Measurements from ENCODE around the gene PPP1R3E. TPM values are rescaled to one million over a fixed set of nuclear protein-coding genes. Genes with fewer than 3 reads are reported as not detected.

PPP1R3E gene
- total RNA-seq, 1 experiment from 2014 or later: 7.8 TPM

DNA sequence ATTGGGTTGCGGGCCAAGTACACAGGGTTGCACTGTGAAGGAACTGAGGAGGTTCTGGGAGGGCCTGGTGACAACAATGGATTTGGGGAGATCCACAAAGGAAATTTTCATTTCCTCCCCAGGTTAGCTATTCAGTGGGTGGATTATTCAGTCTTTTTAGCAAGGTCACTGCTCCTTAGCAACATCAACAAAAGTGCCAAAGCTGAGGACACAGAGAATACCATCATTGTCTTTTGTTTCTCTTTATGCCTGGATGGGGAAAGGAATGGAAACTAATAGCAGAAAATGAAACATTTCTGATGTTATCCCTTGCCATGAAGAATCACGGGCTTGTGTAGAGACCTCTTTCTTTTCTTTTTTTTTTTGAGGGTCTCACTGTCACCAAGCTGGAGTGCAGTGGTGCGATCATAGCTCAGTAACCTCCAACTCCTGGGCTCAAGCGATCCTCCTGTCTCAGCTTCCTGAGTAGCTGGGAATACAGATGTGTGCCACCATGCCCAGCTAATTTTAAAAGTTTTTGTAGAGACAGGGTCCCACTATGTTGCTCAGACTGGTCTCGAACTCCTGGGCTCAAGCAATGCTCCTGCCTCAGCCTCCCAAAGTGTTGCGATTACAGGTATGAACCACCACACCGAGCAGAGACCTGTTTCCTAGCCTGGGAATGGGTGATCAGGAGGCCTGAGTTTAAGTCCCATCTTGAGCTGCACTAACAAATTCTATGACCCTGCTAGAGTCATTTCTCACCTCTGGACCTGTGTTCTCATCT lies 6.5 kb downstream of the PPP1R3E start:
- intact Hi-C loops (cut with micrococcal nuclease): no loop called here
- BruUV-seq (replicated peaks): no TSS peak
- no peaks in the 10 kb centered on the region for H3K27me3 Mint-ChIP-seq (ENCODE audit: insufficient read depth, unreplicated experiment)
- H3K9me3 Mint-ChIP-seq (ENCODE audit: unreplicated experiment): no peaks in the 10 kb centered on the region
- H3K36me3 Mint-ChIP-seq (ENCODE audit: insufficient read depth, unreplicated experiment): peaks cover 5% of the 10 kb centered on the region
- DNase-seq (ENCODE audit: unreplicated experiment): no peak
- H3K4me1 Mint-ChIP-seq (ENCODE audit: insufficient read depth, unreplicated experiment): peaks cover 20% of the 10 kb centered on the region
- CTCF ChIA-PET: interaction anchor here (0.5 to 5.6 kb wide), 20 partner anchors 9 to 355 kb away, joined by 3 to 32 read pairs (median 4); partner anchors contain the start of genes HOMEZ and PABPN1
- POLR2A ChIA-PET: interaction anchor here (0.6 to 3.6 kb wide), 5 partner anchors 9 to 362 kb away, joined by 3 to 19 read pairs (median 6); partner anchors contain the start of genes HOMEZ and PABPN1
- no peak overlapping the region for H3K27ac Mint-ChIP-seq (ENCODE audit: low read depth, unreplicated experiment)
- TF ChIP-seq CTCF (IDR thresholded peaks at IDR 0.05; ENCODE audit: unreplicated experiment): no peak
- no peak overlapping the region for H3K4me3 Mint-ChIP-seq (ENCODE audit: unreplicated experiment)

- DNase-seq (ENCODE audit: unreplicated experiment): peak; percentile 63
- Mint-ChIP-seq H3K27me3 (ENCODE audit: insufficient read depth, unreplicated experiment) (no peaks in the 10 kb centered on the region), H3K9me3 (ENCODE audit: unreplicated experiment) (no peaks in the 10 kb centered on the region), H3K27ac (ENCODE audit: low read depth, unreplicated experiment) (no peak overlapping the region), H3K36me3 (ENCODE audit: insufficient read depth, unreplicated experiment) (peaks cover 5% of the 10 kb centered on the region), H3K4me1 (ENCODE audit: insufficient read depth, unreplicated experiment) (peaks cover 17% of the 10 kb centered on the region), H3K4me3 (ENCODE audit: unreplicated experiment) (no peak overlapping the region)
- ChIA-PET POLR2A (interaction anchor here (0.7 to 2.6 kb wide), 5 partner anchors 10 to 122 kb away, joined by 3 to 13 read pairs (median 6); partner anchors contain the start of genes HOMEZ and PABPN1), CTCF (interaction anchor here (0.6 to 5.6 kb wide), 33 partner anchors 8 to 1194 kb away, joined by 3 to 32 read pairs (median 4); partner anchors contain the start of genes BCL2L2, HOMEZ, IL25 and PABPN1)
- intact Hi-C loops (cut with micrococcal nuclease): loop anchor here (1.0 kb wide), 1 partner anchor 30 kb away; no protein-coding TSS in a partner anchor
- TF ChIP-seq CTCF (IDR thresholded peaks at IDR 0.05; ENCODE audit: unreplicated experiment): peak; percentile 72
- no TSS peak for BruUV-seq (replicated peaks)
Measured at GRCh38 chr14:23294734-23295561, 7.7 kb downstream of the PPP1R3E start.

DNA sequence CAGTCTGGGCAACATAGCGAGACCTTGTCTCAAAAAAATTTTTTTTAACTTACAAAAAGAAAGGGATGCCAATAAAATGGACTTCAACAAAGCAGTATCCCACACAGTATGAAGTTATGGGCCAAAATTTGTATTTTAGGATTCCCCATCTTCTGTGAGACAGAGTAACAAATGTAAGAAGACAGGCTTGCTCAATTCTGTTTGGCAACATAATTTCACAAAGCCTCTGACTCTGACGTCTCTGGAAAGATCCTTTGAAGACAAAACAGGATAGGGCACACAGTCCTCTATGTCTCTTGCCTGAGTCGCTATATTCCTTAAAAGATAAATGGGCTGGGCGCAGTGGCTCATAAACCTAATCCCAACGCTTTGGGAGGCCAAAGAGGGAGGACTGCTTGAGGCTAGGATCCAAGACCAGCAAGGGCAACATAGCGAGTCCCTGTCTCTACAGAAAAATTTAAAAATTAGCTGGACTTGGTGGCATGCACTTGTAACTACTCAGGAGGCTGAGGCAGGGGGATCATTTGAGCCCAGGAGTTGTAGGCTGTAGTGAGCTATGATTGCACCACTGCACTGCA lies 15.7 kb downstream of the PPP1R3E start:
- H3K36me3 Mint-ChIP-seq (ENCODE audit: insufficient read depth, unreplicated experiment): no peaks in the 10 kb centered on the region
- CTCF ChIA-PET: interaction anchor here (0.7 to 2.8 kb wide), 8 partner anchors 9 to 166 kb away, joined by 3 to 27 read pairs (median 5); no protein-coding TSS in a partner anchor
- no peaks in the 10 kb centered on the region for H3K9me3 Mint-ChIP-seq (ENCODE audit: unreplicated experiment)
- TF ChIP-seq CTCF (IDR thresholded peaks at IDR 0.05; ENCODE audit: unreplicated experiment): no peak
- POLR2A ChIA-PET: interaction anchor here (0.6 to 4.5 kb wide), 17 partner anchors 8 to 268 kb away, joined by 3 to 60 read pairs (median 4); partner anchors contain the start of genes ACIN1, BCL2L2, C14orf119 and PABPN1
- H3K27me3 Mint-ChIP-seq (ENCODE audit: insufficient read depth, unreplicated experiment): no peaks in the 10 kb centered on the region
- DNase-seq (ENCODE audit: unreplicated experiment): no peak
- peak overlapping the region; percentile 97 for H3K4me3 Mint-ChIP-seq (ENCODE audit: unreplicated experiment)
- no TSS peak for BruUV-seq (replicated peaks)
- intact Hi-C loops (cut with micrococcal nuclease): loop anchor here (5.0 kb wide), 1 partner anchor 100 kb away; no protein-coding TSS in a partner anchor
- H3K27ac Mint-ChIP-seq (ENCODE audit: low read depth, unreplicated experiment): peak overlapping the region; percentile 75
- H3K4me1 Mint-ChIP-seq (ENCODE audit: insufficient read depth, unreplicated experiment): peaks cover 8% of the 10 kb centered on the region

All from MCF 10A (cell line).